Peyer's patch (tissue), 4 donors: ENCODE data around the gene B3GALT5.

Experiments
- POLR2A ChIP-seq, 2 donors: fragments of 450-650 bp; IDR thresholded peaks; one replicate each; pipeline ENCODE4 v1.5.1; 2017; ENCODE audit warnings: antibody characterized with exemption in 2 of 2, mild to moderate bottlenecking in 2 of 2, moderate library complexity in 2 of 2
- TF ChIP-seq, protein P1 (sequence below), 6 experiments: fragments of 450-650 bp in 4 of 6; fragments of 200-600 bp in 2 of 6; sonication (generic) in 1 of 6; IDR thresholded peaks; one replicate each; pipeline ENCODE4 v1.5.1; 2017 to 2019; ENCODE audit warnings: antibody characterized with exemption in 6 of 6, mild to moderate bottlenecking in 3 of 6, moderate library complexity in 1 of 6

GRCh38 chr21:39703578-39703977, 90.8 kb downstream of the B3GALT5 start:
- TF ChIP-seq, protein P1, sequence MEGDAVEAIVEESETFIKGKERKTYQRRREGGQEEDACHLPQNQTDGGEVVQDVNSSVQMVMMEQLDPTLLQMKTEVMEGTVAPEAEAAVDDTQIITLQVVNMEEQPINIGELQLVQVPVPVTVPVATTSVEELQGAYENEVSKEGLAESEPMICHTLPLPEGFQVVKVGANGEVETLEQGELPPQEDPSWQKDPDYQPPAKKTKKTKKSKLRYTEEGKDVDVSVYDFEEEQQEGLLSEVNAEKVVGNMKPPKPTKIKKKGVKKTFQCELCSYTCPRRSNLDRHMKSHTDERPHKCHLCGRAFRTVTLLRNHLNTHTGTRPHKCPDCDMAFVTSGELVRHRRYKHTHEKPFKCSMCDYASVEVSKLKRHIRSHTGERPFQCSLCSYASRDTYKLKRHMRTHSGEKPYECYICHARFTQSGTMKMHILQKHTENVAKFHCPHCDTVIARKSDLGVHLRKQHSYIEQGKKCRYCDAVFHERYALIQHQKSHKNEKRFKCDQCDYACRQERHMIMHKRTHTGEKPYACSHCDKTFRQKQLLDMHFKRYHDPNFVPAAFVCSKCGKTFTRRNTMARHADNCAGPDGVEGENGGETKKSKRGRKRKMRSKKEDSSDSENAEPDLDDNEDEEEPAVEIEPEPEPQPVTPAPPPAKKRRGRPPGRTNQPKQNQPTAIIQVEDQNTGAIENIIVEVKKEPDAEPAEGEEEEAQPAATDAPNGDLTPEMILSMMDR (IDR thresholded peaks at IDR 0.05): no peak
- no peak for TF ChIP-seq POLR2A (IDR thresholded peaks at IDR 0.05)
